Loucy (cell line): Measurements from ENCODE around the gene ANO5.
"Not testable (repeated sequence)": the region's sequence is repeated elsewhere in the genome, so short reads cannot be mapped to it uniquely, and the experiment has no call there.

Experiments used
- H2AFZ ChIP-seq: fragments of 200-600 bp; sonication (generic); 2 replicates; pipeline ENCODE4 v1.6.0; 2016; ENCODE audit warnings: antibody characterized with exemption, mild to moderate bottlenecking, low read length, moderate library complexity
- H3F3A ChIP-seq: fragments of 200-600 bp; 2 replicates; pipeline ENCODE4 v1.6.0; 2016; ENCODE audit warnings: antibody characterized with exemption, low read depth, mild to moderate bottlenecking
- H3K27me3 ChIP-seq: fragments of 200-600 bp; sonication (generic); 2 replicates; pipeline ENCODE4 v1.6.1; 2014; ENCODE audit warnings: low read length, mild to moderate bottlenecking; ENCODE audit not compliant: insufficient read depth, poor library complexity, severe bottlenecking
- H3K36me3 ChIP-seq: fragments of 200-600 bp; sonication (generic); 2 replicates; pipeline ENCODE4 v1.6.1; 2016; ENCODE audit warnings: low read length; ENCODE audit not compliant: insufficient read depth
- H3K4me1 ChIP-seq: fragments of 200-600 bp; sonication (generic); 2 replicates; pipeline ENCODE4 v1.5.1; 2014; ENCODE audit warnings: low read length, mild to moderate bottlenecking; ENCODE audit not compliant: insufficient read depth, poor library complexity, severe bottlenecking
- H3K4me2 ChIP-seq: fragments of 200-600 bp; sonication (generic); 2 replicates; pipeline ENCODE4 v1.6.0; 2014; ENCODE audit warnings: antibody characterized with exemption, low read length, low read depth, mild to moderate bottlenecking; ENCODE audit not compliant: poor library complexity, severe bottlenecking
- H3K4me3 ChIP-seq: fragments of 200-600 bp; sonication (generic); 2 replicates; pipeline ENCODE4 v1.5.1; 2014; ENCODE audit warnings: low read length, mild to moderate bottlenecking, mixed read lengths; ENCODE audit not compliant: poor library complexity, severe bottlenecking
- H3K79me2 ChIP-seq: fragments of 200-600 bp; sonication (generic); 2 replicates; pipeline ENCODE4 v1.6.1; 2014; ENCODE audit warnings: low read length; ENCODE audit not compliant: insufficient read depth
- H3K9ac ChIP-seq: fragments of 200-600 bp; sonication (generic); 2 replicates; pipeline ENCODE4 v1.6.0; 2014; ENCODE audit warnings: mild to moderate bottlenecking, low read depth, low read length, moderate library complexity; ENCODE audit not compliant: poor library complexity, severe bottlenecking
- H3K9me2 ChIP-seq: fragments of 200-600 bp; sonication (generic); replicated peaks from 2 replicates; pipeline ENCODE4 v1.6.1; 2016; ENCODE audit warnings: low read depth, low read length, mixed read lengths
- H3K9me3 ChIP-seq: fragments of 200-600 bp; sonication (generic); 2 replicates; pipeline ENCODE4 v1.6.1; 2014; ENCODE audit warnings: mild to moderate bottlenecking, antibody characterized with exemption, low read length, low read depth; ENCODE audit not compliant: insufficient read depth
- H4K20me1 ChIP-seq: fragments of 200-600 bp; sonication (generic); 2 replicates; pipeline ENCODE4 v1.6.0; 2014; ENCODE audit warnings: antibody characterized with exemption, low read length, mild to moderate bottlenecking; ENCODE audit not compliant: insufficient read depth, poor library complexity, severe bottlenecking
- EZH2phosphoT487 ChIP-seq: fragments of 200-600 bp; IDR thresholded peaks from 2 replicates; pipeline ENCODE4 v1.6.1; 2018; ENCODE audit warnings: antibody characterized with exemption, mild to moderate bottlenecking, moderate library complexity, borderline replicate concordance
- TF ChIP-seq, protein P1 (sequence below): fragments of 200-600 bp; sonication (generic); conservative IDR thresholded peaks from 2 replicates; pipeline ENCODE4 v1.5.1; 2014; ENCODE audit warnings: mild to moderate bottlenecking, antibody characterized with exemption, low read length

ANO5 gene

GRCh38 chr11:22256876-22257275 is 64.0 kb downstream of the ANO5 start:
- Histone ChIP-seq H2AFZ (no peak overlapping the region), H3F3A (no peaks in the 10 kb centered on the region), H3K36me3 (no peaks in the 10 kb centered on the region), H3K9me2 (no peaks in the 10 kb centered on the region), H3K4me3 (no peak overlapping the region), H4K20me1 (no peaks in the 10 kb centered on the region), H3K4me2 (no peak overlapping the region), H3K9me3 (no peaks in the 10 kb centered on the region), H3K9ac (no peak overlapping the region), H3K4me1 (no peaks in the 10 kb centered on the region), H3K79me2 (no peaks in the 10 kb centered on the region), H3K27me3 (no peaks in the 10 kb centered on the region)
- TF ChIP-seq, protein P1, sequence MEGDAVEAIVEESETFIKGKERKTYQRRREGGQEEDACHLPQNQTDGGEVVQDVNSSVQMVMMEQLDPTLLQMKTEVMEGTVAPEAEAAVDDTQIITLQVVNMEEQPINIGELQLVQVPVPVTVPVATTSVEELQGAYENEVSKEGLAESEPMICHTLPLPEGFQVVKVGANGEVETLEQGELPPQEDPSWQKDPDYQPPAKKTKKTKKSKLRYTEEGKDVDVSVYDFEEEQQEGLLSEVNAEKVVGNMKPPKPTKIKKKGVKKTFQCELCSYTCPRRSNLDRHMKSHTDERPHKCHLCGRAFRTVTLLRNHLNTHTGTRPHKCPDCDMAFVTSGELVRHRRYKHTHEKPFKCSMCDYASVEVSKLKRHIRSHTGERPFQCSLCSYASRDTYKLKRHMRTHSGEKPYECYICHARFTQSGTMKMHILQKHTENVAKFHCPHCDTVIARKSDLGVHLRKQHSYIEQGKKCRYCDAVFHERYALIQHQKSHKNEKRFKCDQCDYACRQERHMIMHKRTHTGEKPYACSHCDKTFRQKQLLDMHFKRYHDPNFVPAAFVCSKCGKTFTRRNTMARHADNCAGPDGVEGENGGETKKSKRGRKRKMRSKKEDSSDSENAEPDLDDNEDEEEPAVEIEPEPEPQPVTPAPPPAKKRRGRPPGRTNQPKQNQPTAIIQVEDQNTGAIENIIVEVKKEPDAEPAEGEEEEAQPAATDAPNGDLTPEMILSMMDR, result no peak
- no peak for TF ChIP-seq EZH2phosphoT487

- no peaks in the 10 kb centered on the region for H3F3A ChIP-seq
- H3K4me3 ChIP-seq, result no peak overlapping the region
- no peaks in the 10 kb centered on the region for H3K9me2 ChIP-seq
- H2AFZ ChIP-seq, result no peak overlapping the region
- H3K36me3 ChIP-seq, result no peaks in the 10 kb centered on the region
- H3K4me2 ChIP-seq, result no peak overlapping the region
- no peaks in the 10 kb centered on the region for H3K79me2 ChIP-seq
- H3K27me3 ChIP-seq, result no peaks in the 10 kb centered on the region
- H4K20me1 ChIP-seq, result no peaks in the 10 kb centered on the region
- H3K4me1 ChIP-seq, result no peaks in the 10 kb centered on the region
- H3K9ac ChIP-seq, result no peak overlapping the region
- TF ChIP-seq, protein P1, result no peak
- no peak for TF ChIP-seq EZH2phosphoT487
- no peaks in the 10 kb centered on the region for H3K9me3 ChIP-seq
Observed at GRCh38 chr11:22263613-22264012, 70.7 kb downstream of the ANO5 start.

- not testable (repeated sequence) for H3K27me3 ChIP-seq, H3K79me2 ChIP-seq, H3K9me2 ChIP-seq, H3K4me2 ChIP-seq, H3K9me3 ChIP-seq, H2AFZ ChIP-seq, H3F3A ChIP-seq, H3K36me3 ChIP-seq, H3K4me3 ChIP-seq, H4K20me1 ChIP-seq, H3K9ac ChIP-seq, H3K4me1 ChIP-seq
Observed at GRCh38 chr11:22268983-22269624, 76.2 kb downstream of the ANO5 start.

- TF ChIP-seq EZH2phosphoT487, result no peak
- TF ChIP-seq, protein P1, result no peak
- Histone ChIP-seq H3K4me1 (no peaks in the 10 kb centered on the region), H3K9me3 (no peaks in the 10 kb centered on the region), H3K4me2 (no peak overlapping the region), H3K27me3 (no peaks in the 10 kb centered on the region), H3K9me2 (no peaks in the 10 kb centered on the region), H3F3A (no peaks in the 10 kb centered on the region), H3K79me2 (no peaks in the 10 kb centered on the region), H2AFZ (no peak overlapping the region), H4K20me1 (no peaks in the 10 kb centered on the region), H3K36me3 (no peaks in the 10 kb centered on the region), H3K9ac (no peak overlapping the region), H3K4me3 (no peak overlapping the region)
Observed at GRCh38 chr11:22273781-22274180, 80.9 kb downstream of the ANO5 start.
